HG03520 (cell line): ENCODE results near the gene TCF3.
A peak's percentile ranks its signal among the peaks of the same experiment; 100 is the strongest.

Source experiments
- ATAC-seq: cut with Tn5 transposase; IDR thresholded peaks from one replicate; pipeline ENCODE4 v1.9.1; 2021; ENCODE audit warnings: mild to moderate bottlenecking, moderate library complexity; ENCODE audit not compliant: unreplicated experiment

TCF3 gene

GRCh38 chr19:1612114-1613086 lies 40.0 kb downstream of the TCF3 start:
- ATAC-seq = no peak

- no peak for ATAC-seq
Measured at GRCh38 chr19:1611353-1611752, 41.1 kb downstream of the TCF3 start.

GRCh38 chr19:1610579-1610978 lies 41.8 kb downstream of the TCF3 start:
- no peak for ATAC-seq

- ATAC-seq = no peak
Measured at GRCh38 chr19:1609680-1610474, 42.5 kb downstream of the TCF3 start.

GRCh38 chr19:1609103-1609396 lies 43.4 kb downstream of the TCF3 start:
- ATAC-seq = no peak

GRCh38 chr19:1608359-1609102 lies 43.9 kb downstream of the TCF3 start:
- no peak for ATAC-seq

GRCh38 chr19:1606138-1606651 lies 46.2 kb downstream of the TCF3 start:
- ATAC-seq = peak; percentile 7

GRCh38 chr19:1605236-1606137 lies 46.9 kb downstream of the TCF3 start, which contains the start of gene UQCR11:
TSS of gene UQCR11 (minus strand) at chr19:1605462. CDS start at chr19:1605409, 53 bp downstream.
- ATAC-seq = peak; percentile 75

- no peak for ATAC-seq
Measured at GRCh38 chr19:1602091-1602707, 50.2 kb downstream of the TCF3 start.

GRCh38 chr19:1601613-1602064 lies 50.8 kb downstream of the TCF3 start:
- ATAC-seq = no peak

- ATAC-seq = no peak
Measured at GRCh38 chr19:1599460-1599846, 53.0 kb downstream of the TCF3 start.

- ATAC-seq = no peak
Measured at GRCh38 chr19:1598777-1599459, 53.5 kb downstream of the TCF3 start.

GRCh38 chr19:1593501-1593772 lies 59.0 kb downstream of the TCF3 start:
- no peak for ATAC-seq

- peak; percentile 65 for ATAC-seq
Measured at GRCh38 chr19:1592755-1593500, 59.5 kb downstream of the TCF3 start, which contains the start of gene MBD3. TSS of gene MBD3 (minus strand) at chr19:1592865. CDS start at chr19:1592631, 234 bp downstream.

GRCh38 chr19:1592024-1592754 lies 60.2 kb downstream of the TCF3 start:
- peak; percentile 61 for ATAC-seq

GRCh38 chr19:1591421-1592023 lies 60.9 kb downstream of the TCF3 start:
- no peak for ATAC-seq
